H1 (cell line): Measurements from ENCODE around the gene SRGAP3. TPM values are rescaled to one million over a fixed set of nuclear protein-coding genes. Genes with fewer than 3 reads are reported as not detected.

Experiments used
- CTCF ChIA-PET: fragments of 300-600 bp; sonication (Branson Sonifier 250); formaldehyde crosslinking; loops from one replicate; lab custom pipeline; 2021; ENCODE audit not compliant: partially characterized antibody; lab: Charles Lee
- POLR2A ChIA-PET: fragments of 300-600 bp; sonication (Branson Sonifier 250); formaldehyde crosslinking; loops from one replicate; lab custom pipeline; 2021; ENCODE audit warnings: inconsistent platforms; ENCODE audit not compliant: partially characterized antibody; lab: Charles Lee
- DNase-seq, 2 experiments: peaks; one replicate each; pipeline versions ENCODE4 v3.0.0 to v3.0.0-alpha.2; 2010 to 2022; ENCODE audit warnings: low spot score in 2 of 2, low read depth in 1 of 2, mixed read lengths in 1 of 2
- FAIRE-seq: peaks from 2 replicates; lab custom pipeline; 2011; peaks lifted over from hg19 to GRCh38; lab: Jason Lieb, UNC
- H2AFZ ChIP-seq: 2 replicates; pipeline ENCODE4 v1.8.1; 2012; ENCODE audit warnings: low read length, inconsistent platforms
- H2AK5ac ChIP-seq: 2 replicates; pipeline ENCODE4 v1.6.1; 2013; ENCODE audit warnings: low read depth, low read length
- H2BK120ac ChIP-seq: replicated peaks from 2 replicates; pipeline ENCODE3; 2013; ENCODE audit warnings: low read depth, low read length, inconsistent platforms
- H2BK12ac ChIP-seq: 2 replicates; pipeline ENCODE4 v1.6.1; 2013; ENCODE audit warnings: low read depth, low read length
- H2BK15ac ChIP-seq: 2 replicates; pipeline ENCODE4 v1.6.1; 2013; ENCODE audit warnings: low read length
- H2BK20ac ChIP-seq: 2 replicates; pipeline ENCODE4 v1.6.1; 2013; ENCODE audit warnings: low read length
- H2BK5ac ChIP-seq: 2 replicates; pipeline ENCODE4 v1.6.1; 2013; ENCODE audit warnings: low read depth, low read length
- H3K14ac ChIP-seq: 2 replicates; pipeline ENCODE4 v1.6.1; 2013; ENCODE audit warnings: inconsistent platforms; ENCODE audit not compliant: insufficient read length
- H3K18ac ChIP-seq: 2 replicates; pipeline ENCODE4 v1.6.1; 2013; ENCODE audit warnings: low read length; ENCODE audit errors: extremely low read depth
- H3K23ac ChIP-seq: 2 replicates; pipeline ENCODE4 v1.6.1; 2013; ENCODE audit warnings: inconsistent platforms; ENCODE audit not compliant: insufficient read length
- H3K23me2 ChIP-seq: 2 replicates; pipeline ENCODE4 v1.6.1; 2013; ENCODE audit warnings: low read depth, low read length
- H3K27ac ChIP-seq: 2 replicates; pipeline ENCODE4 v1.6.1; 2011; ENCODE audit warnings: low read depth, low read length, inconsistent platforms
- H3K27me3 ChIP-seq, 4 experiments: replicated peaks in 1 of 4; 1 replicate in 1 of 4; 2 replicates in 3 of 4; pipeline versions ENCODE4 v1.6.1 to v1.8.1; 2011 to 2013; ENCODE audit warnings: low read length in 3 of 4, mild to moderate bottlenecking in 3 of 4, inconsistent platforms in 2 of 4, mixed read lengths in 2 of 4, moderate library complexity in 1 of 4; ENCODE audit not compliant: control insufficient read depth in 3 of 4, insufficient read depth in 3 of 4; ENCODE audit errors: extremely low read depth in 1 of 4
- H3K36me3 ChIP-seq, 4 experiments: 2 replicates each; pipeline versions ENCODE4 v1.6.1 to v1.8.1; 2011 to 2013; ENCODE audit warnings: mild to moderate bottlenecking in 4 of 4, low read length in 3 of 4, moderate library complexity in 2 of 4, control low read depth in 1 of 4, inconsistent platforms in 1 of 4; ENCODE audit not compliant: insufficient read depth in 4 of 4, control insufficient read depth in 2 of 4
- H3K4ac ChIP-seq: replicated peaks from 2 replicates; pipeline ENCODE3; 2013; ENCODE audit warnings: low read length, low read depth, mixed read lengths, inconsistent platforms; ENCODE audit not compliant: insufficient read length
- H3K4me1 ChIP-seq, 4 experiments: replicated peaks in 1 of 4; 1 replicate in 1 of 4; 2 replicates in 3 of 4; pipeline versions ENCODE4 v1.6.1 to v1.8.1; 2011 to 2013; ENCODE audit warnings: low read length in 3 of 4, inconsistent platforms in 2 of 4, mixed read lengths in 1 of 4; ENCODE audit not compliant: insufficient read depth in 4 of 4, control insufficient read depth in 3 of 4
- H3K4me2 ChIP-seq, 2 experiments: 2 replicates each; pipeline versions ENCODE4 v1.6.1 to v1.8.1; 2011 to 2013; ENCODE audit warnings: low read depth in 2 of 2, low read length in 2 of 2, control low read depth in 1 of 2, inconsistent platforms in 1 of 2, mild to moderate bottlenecking in 1 of 2; ENCODE audit not compliant: insufficient read depth in 1 of 2
- H3K4me3 ChIP-seq, 4 experiments: fragments of 200-600, 300-600 bp in 1 of 4; sonication (generic), shearing (Covaris generic), sonication (Bioruptor Twin) in 1 of 4; 2 replicates each; pipeline versions ENCODE4 v1.5.1 to v1.8.1; 2011 to 2016; ENCODE audit warnings: low read length in 4 of 4, low read depth in 3 of 4, control low read depth in 2 of 4, inconsistent platforms in 2 of 4, mild to moderate bottlenecking in 2 of 4, mixed read lengths in 1 of 4, moderate library complexity in 1 of 4; ENCODE audit not compliant: insufficient read depth in 2 of 4; ENCODE audit errors: extremely low read depth in 1 of 4
- H3K56ac ChIP-seq: replicated peaks from 2 replicates; pipeline ENCODE3; 2013; ENCODE audit warnings: low read depth, mild to moderate bottlenecking, mixed read lengths, low read length, inconsistent platforms; ENCODE audit not compliant: insufficient read length
- H3K79me1 ChIP-seq: 2 replicates; pipeline ENCODE4 v1.6.1; 2013; ENCODE audit warnings: low read depth, low read length, control low read depth
- H3K79me2 ChIP-seq, 2 experiments: 2 replicates each; pipeline versions ENCODE4 v1.6.1 to v1.8.1; 2012 to 2013; ENCODE audit warnings: low read length in 2 of 2, mild to moderate bottlenecking in 2 of 2, inconsistent platforms in 1 of 2; ENCODE audit not compliant: insufficient read depth in 2 of 2, control insufficient read depth in 1 of 2
- H3K9ac ChIP-seq, 4 experiments: replicated peaks in 1 of 4; 1 replicate in 1 of 4; 2 replicates in 3 of 4; pipeline versions ENCODE4 v1.6.1 to v1.8.1; 2011 to 2013; ENCODE audit warnings: low read depth in 3 of 4, low read length in 3 of 4, control low read depth in 2 of 4, mild to moderate bottlenecking in 2 of 4, moderate library complexity in 2 of 4, inconsistent platforms in 1 of 4; ENCODE audit errors: extremely low read depth in 1 of 4
- H3K9me3 ChIP-seq, 2 experiments: 2 replicates each; pipeline versions ENCODE4 v1.6.1 to v1.8.1; 2012 to 2013; ENCODE audit warnings: mild to moderate bottlenecking in 2 of 2, moderate library complexity in 2 of 2, control low read depth in 1 of 2, inconsistent platforms in 1 of 2, low read depth in 1 of 2, low read length in 1 of 2, mixed read lengths in 1 of 2; ENCODE audit not compliant: insufficient read depth in 2 of 2
- H4K20me1 ChIP-seq, 2 experiments: replicated peaks in 1 of 2; 2 replicates each; pipeline versions ENCODE3 to v1.8.1; 2011 to 2013; ENCODE audit warnings: inconsistent platforms in 2 of 2, low read length in 2 of 2, mild to moderate bottlenecking in 1 of 2; ENCODE audit not compliant: insufficient read depth in 2 of 2, control insufficient read depth in 1 of 2
- H4K5ac ChIP-seq: 2 replicates; pipeline ENCODE4 v1.6.1; 2013; ENCODE audit warnings: low read length, low read depth, mixed read lengths, inconsistent platforms; ENCODE audit not compliant: insufficient read length
- H4K8ac ChIP-seq: 2 replicates; pipeline ENCODE4 v1.8.0; 2013; ENCODE audit warnings: mild to moderate bottlenecking, moderate library complexity, low read length, inconsistent platforms; ENCODE audit not compliant: insufficient read depth; ENCODE audit errors: extremely low read depth
- H4K91ac ChIP-seq: replicated peaks from 2 replicates; pipeline ENCODE3; 2013; ENCODE audit warnings: low read length, mixed read lengths, inconsistent platforms; ENCODE audit not compliant: insufficient read length
- BCL11A ChIP-seq, 2 experiments: IDR thresholded peaks; one replicate each; pipeline ENCODE4 v1.6.1; 2011; ENCODE audit warnings: low read depth in 2 of 2, low read length in 2 of 2, mild to moderate bottlenecking in 2 of 2
- FOSL1 ChIP-seq: IDR thresholded peaks from 2 replicates; pipeline ENCODE4 v1.6.1; 2011; ENCODE audit warnings: mild to moderate bottlenecking, low read depth, low read length, moderate library complexity; ENCODE audit not compliant: insufficient read depth
- WGBS, 2 experiments: shearing (Covaris generic) in 1 of 2; methylation state at CpG; one replicate each; pipeline versions ENCODE4 v1.1.6 to v1.1.7; 2013 to 2015; ENCODE audit warnings: low lambda C conversion rate in 2 of 2, mixed read lengths in 2 of 2, inconsistent platforms in 1 of 2, low coverage in 1 of 2, missing lambda C conversion rate in 1 of 2; ENCODE audit not compliant: insufficient replicate concordance in 2 of 2, insufficient coverage in 1 of 2, insufficient read length in 1 of 2; ENCODE audit errors: extremely low coverage in 1 of 2, missing lambda C conversion rate in 1 of 2; 5-methylcytosine and 5-hydroxymethylcytosine counted together
- polyA plus RNA-seq, 7 experiments: library from polyadenylated mRNA; depleted of rRNA in 3 of 7; stranded (reverse) in 5 of 7; unstranded in 2 of 7; fragments of >200 nt in 5 of 7; fragments of 200-250 nt in 2 of 7; gene quantifications; 1 replicate in 5 of 7; 2 replicates in 1 of 7; 4 replicates in 1 of 7; pipeline versions ENCODE4 v1.2.1 to v1.2.3, GENCODE V29; 2011 to 2013; ENCODE audit warnings: missing spikeins in 2 of 7, mixed read lengths in 2 of 7
- total RNA-seq: library from RNA; stranded (reverse); fragmentation: NEBNext Ultra II Directional; extraction: Animal tissue kit (Norgen Biotek cat#: 25700); gene quantifications from 2 replicates; pipeline ENCODE4 v1.2.1, GENCODE V29; 2021

The SRGAP3 gene
- total and polyA plus RNA-seq, 2 of the 8 experiments (the other 6 are each of a cell fraction or from before 2014, with no cell fraction given), result 5.8 to 11.4 TPM

DNA sequence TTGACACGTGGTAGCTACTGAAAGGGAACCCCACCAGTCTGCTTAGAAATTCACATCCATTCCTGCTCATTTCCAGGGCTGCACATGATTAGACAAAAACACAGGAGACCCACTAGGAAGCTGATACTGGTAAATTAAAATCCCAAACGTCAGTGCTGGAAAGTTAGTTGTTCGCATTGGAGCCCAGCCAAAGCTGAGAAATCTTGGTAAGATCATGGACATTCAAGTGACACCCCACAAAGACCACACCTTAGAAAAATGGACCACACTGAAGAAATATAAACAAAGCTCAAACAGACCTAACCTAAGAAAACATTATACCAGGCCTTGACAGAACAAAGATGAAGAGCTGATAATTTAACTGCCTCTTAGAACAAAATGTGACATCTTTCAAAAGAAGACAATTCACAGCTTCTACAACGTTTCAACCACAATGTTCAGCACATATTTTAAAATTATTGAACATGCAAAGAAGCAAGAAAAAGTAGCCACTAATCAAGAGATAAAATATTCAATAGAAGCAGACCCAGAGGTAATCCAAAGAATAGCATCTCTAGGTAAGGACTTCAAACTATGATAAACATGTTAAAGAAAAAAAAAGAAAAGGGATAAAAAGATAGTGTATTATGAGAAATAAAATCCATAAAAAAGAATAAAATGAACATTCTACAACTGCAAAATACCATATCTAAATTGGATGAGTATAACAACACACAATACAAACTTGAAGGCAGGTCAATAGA is 306.5 kb downstream of the SRGAP3 start:
- Histone ChIP-seq H2BK15ac (no peak overlapping the region), H3K23me2 (no peaks in the 10 kb centered on the region), H3K9ac (no peak overlapping the region), H3K56ac (no peak overlapping the region), H3K18ac (no peak overlapping the region), H2AFZ (no peak overlapping the region), H2BK12ac (no peak overlapping the region), H2BK20ac (no peak overlapping the region), H3K27ac (no peak overlapping the region), H2BK5ac (no peak overlapping the region), H3K79me2 (no peaks in the 10 kb centered on the region), H4K5ac (no peak overlapping the region), H2BK120ac (no peak overlapping the region), H3K79me1 (no peaks in the 10 kb centered on the region; the same call in 1 of the 2 replicates), H3K9me3 (no peaks in the 10 kb centered on the region), H3K4ac (no peak overlapping the region), H3K27me3 (peaks cover 0 to 1% (median 0%) of the 10 kb centered on the region in 4 experiments; a peak in 1 of 7 replicates), H2AK5ac (no peak overlapping the region), H3K4me1 (no peaks in the 10 kb centered on the region), H4K20me1 (peaks cover 0 to 2% of the 10 kb centered on the region in 2 experiments), H3K14ac (no peak overlapping the region), H3K23ac (no peak overlapping the region), H4K91ac (no peak overlapping the region), H3K4me3 (no peak overlapping the region), H3K36me3 (peaks cover 4 to 63% (median 30%) of the 10 kb centered on the region in 4 experiments), H3K4me2 (no peak overlapping the region), H4K8ac (no peak overlapping the region)
- DNase-seq (no peak), FAIRE-seq (no peak)
- WGBS, 2 experiments, result 92% methylated on average over 4 of the region's 4 CpGs; no CpG with 5 or more reads in 1 of the 2 experiments
- POLR2A ChIA-PET, result no interaction called here
- TF ChIP-seq FOSL1 (no peak), BCL11A (IDR thresholded peaks at IDR 0.05; ENCODE audit: low read depth in 2 of 2, low read length in 2 of 2) (no peak)
- CTCF ChIA-PET, result interaction anchor here (1.1 kb wide), 1 partner anchor 173 kb away, joined by 3 read pairs; the partner anchor contains the start of gene OXTR
